ENCODE data around the gene RGS8.

Gene RGS8

GRCh38 chr1:182641561-182641960, 42.8 kb downstream of the RGS8 start:
- no peak for DNase-seq (ENCODE audit: low read depth, low spot score)

- no peak for DNase-seq (ENCODE audit: low read depth, low spot score)
Measured at GRCh38 chr1:182639330-182639729, 45.1 kb downstream of the RGS8 start.

GRCh38 chr1:182637769-182638168, 46.6 kb downstream of the RGS8 start:
- no peak for DNase-seq (ENCODE audit: low read depth, low spot score)

- DNase-seq (ENCODE audit: low read depth, low spot score), result peak; percentile 48
Measured at GRCh38 chr1:182635871-182636270, 48.5 kb downstream of the RGS8 start.

All from ELF-1 (cell line).